Heart left ventricle (tissue), 16 donors: ENCODE measurements around the gene LRRC40. TPM values are rescaled to one million over a fixed set of nuclear protein-coding genes. Genes with fewer than 3 reads are reported as not detected.

Source experiments
- ATAC-seq, 4 donors: fragments of 200-7000 bp; cut with Tn5 transposase; one replicate each; pipeline ENCODE4 v1.9.1; 2020 to 2022; ENCODE audit warnings: moderate library complexity in 4 of 4, mild to moderate bottlenecking in 3 of 4, moderate number of reproducible peaks in 1 of 4
- DNase-seq, 5 donors: peaks; one replicate each; pipeline ENCODE4 v3.0.0-alpha.2; 2020
- H3K27ac ChIP-seq, 12 donors: fragments of 200-600 bp; sonication (generic) in 4 of 12; one replicate each; pipeline versions ENCODE4 v1.5.0 to v1.8.0; 2016 to 2022; ENCODE audit warnings: mild to moderate bottlenecking in 2 of 12
- H3K27me3 ChIP-seq, 9 donors: fragments of 200-600 bp; sonication (generic) in 2 of 9; one replicate each; pipeline versions ENCODE4 v1.5.1 to v1.8.0; 2016 to 2022; ENCODE audit warnings: mild to moderate bottlenecking in 3 of 9
- H3K36me3 ChIP-seq, 9 donors: fragments of 200-600 bp; sonication (generic) in 2 of 9; one replicate each; pipeline versions ENCODE4 v1.5.0 to v1.8.0; 2018 to 2022; ENCODE audit warnings: mild to moderate bottlenecking in 2 of 9
- H3K4me1 ChIP-seq, 12 donors: fragments of 200-600 bp; sonication (generic) in 4 of 12; one replicate each; pipeline versions ENCODE4 v1.5.0 to v1.8.0; 2016 to 2022; ENCODE audit warnings: mild to moderate bottlenecking in 3 of 12
- H3K4me3 ChIP-seq, 12 donors: fragments of 200-600 bp; sonication (generic) in 4 of 12; one replicate each; pipeline versions ENCODE4 v1.5.0 to v1.8.0; 2017 to 2022; ENCODE audit warnings: mild to moderate bottlenecking in 9 of 12, moderate library complexity in 4 of 12
- H3K9me3 ChIP-seq, 12 donors: fragments of 200-600 bp; sonication (generic) in 4 of 12; one replicate each; pipeline versions ENCODE4 v1.5.0 to v1.8.0; 2016 to 2022; ENCODE audit warnings: mild to moderate bottlenecking in 1 of 12
- CTCF ChIP-seq, 12 donors: fragments of 200-600 bp; sonication (generic) in 4 of 12; IDR thresholded peaks; one replicate each; pipeline versions ENCODE4 v1.5.0 to v1.8.0; 2018 to 2022; ENCODE audit warnings: antibody characterized with exemption in 12 of 12, mild to moderate bottlenecking in 5 of 12
- POLR2A ChIP-seq, 2 donors: fragments of 450-650 bp; IDR thresholded peaks; one replicate each; pipeline ENCODE4 v1.6.1; 2017; ENCODE audit warnings: antibody characterized with exemption in 2 of 2, mild to moderate bottlenecking in 2 of 2, moderate library complexity in 2 of 2
- WGBS, 4 donors: extraction: QIAGEN DNeasy Blood & Tissue Kit in 2 of 4; methylation state at CpG; one replicate each; pipeline versions ENCODE4 v1.1.5 to v1.1.7; 2013 to 2018; 5-methylcytosine and 5-hydroxymethylcytosine counted together
- intact Hi-C, 10 donors: fragments of 100-400 bp; cut with DNase I; formaldehyde crosslinking; loops; one replicate each; pipeline versions ENCODE4 v1.11.1 to v1.14.2; 2022
- polyA plus RNA-seq, 2 donors: library from polyadenylated mRNA; stranded (reverse); fragments of 200-250 nt; gene quantifications; one replicate each; pipeline ENCODE4 v1.2.3, GENCODE V29; 2013
- total RNA-seq, 9 donors: library from RNA; depleted of rRNA in 2 of 9; stranded (reverse); fragments of >200 nt in 2 of 9; fragmentation: NEBNext Ultra II Directional in 3 of 9; extraction: Animal tissue kit (Norgen Biotek cat#: 25700) in 3 of 9; gene quantifications; one replicate each; pipeline versions ENCODE4 v1.1.0 to v1.2.4, GENCODE V29; 2016 to 2023
- donor health status: ischemic (EF 13 %, LVEDD 7.1; RV severe dilation, severe dysfunction).
- donor health status: healthy with polysubstance abuse.
- donor health status: DM: no; HTN: yes; CAD: no.
- donor health status: DM: no; HTN: no; CAD: no.
- donor health status: ischemic (EF 25% LVEDD 6.9; RV normal size, moderate dysfunction).
- donor health status: ischemic (EF 25% LVEDD 5.7; RV mildly dilated, moderate dysfunction).
- donor health status: healthy.
- donor health status: DM: yes; HTN: yes; CAD: no.
- donor health status: ischemic (EF 35%, LVEDD 5.7; RV mildly dilated, moderate dysfunction).
- donor health status: nonischemic (EF 11% LVEDD 7.7; RV severe dilation, severe dysfunction).
- donor health status: DM: yes; HTN: yes; CAD: no.
- donor health status: PGD.
- donor health status: ischemic (EF 29% LVEDD 5.4; RV normal size, mild dysfunction).
- donor health status: nonischemic (EF 23%, LVEDD 6.1; RV moderate dilation, normal function).

LRRC40 gene
- total and polyA plus RNA-seq, 11 donors = 6.7 to 13.0 (median 10.9) TPM

- no peak for DNase-seq
- peaks cover 0 to 9% (median 0%) of the 10 kb centered on the region in 12 donors for H3K4me1 ChIP-seq
- no peaks in the 10 kb centered on the region for H3K27me3 ChIP-seq
- intact Hi-C loops = no loop called here
- H3K4me3 ChIP-seq = no peak overlapping the region
- TF ChIP-seq CTCF (IDR thresholded peaks at IDR 0.05) (no peak), POLR2A (IDR thresholded peaks at IDR 0.05) (no peak)
- H3K36me3 ChIP-seq = peaks cover 0 to 39% (median 24%) of the 10 kb centered on the region in 9 donors
- no peak for ATAC-seq
- no peak overlapping the region for H3K27ac ChIP-seq
- H3K9me3 ChIP-seq = no peaks in the 10 kb centered on the region
Measured at GRCh38 chr1:70168283-70168682, 37.1 kb downstream of the LRRC40 start.

DNA sequence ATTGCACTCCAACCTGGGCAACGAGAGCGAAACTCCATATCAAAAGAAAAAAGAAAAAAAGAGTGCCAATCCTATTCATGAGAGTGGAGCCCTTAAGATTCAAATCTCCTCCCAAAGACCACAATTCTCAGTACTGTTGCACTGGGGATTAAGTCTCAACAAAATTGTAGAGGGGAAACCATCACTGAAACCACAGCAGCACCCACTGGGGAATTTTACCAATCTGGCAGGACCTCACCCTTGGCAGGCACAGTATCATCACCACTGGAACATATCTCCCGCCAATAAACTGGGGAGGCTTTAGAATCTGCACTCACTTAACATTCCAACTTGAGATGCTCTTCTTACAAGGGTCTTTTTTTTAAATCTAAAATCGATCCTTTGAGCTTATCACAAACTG lies 41.0 kb downstream of the LRRC40 start:
- Histone ChIP-seq H3K27ac (no peak overlapping the region), H3K9me3 (no peaks in the 10 kb centered on the region), H3K36me3 (peaks cover 0 to 40% (median 12%) of the 10 kb centered on the region in 9 donors), H3K4me3 (no peak overlapping the region), H3K4me1 (peaks cover 0 to 7% (median 0%) of the 10 kb centered on the region in 12 donors), H3K27me3 (no peaks in the 10 kb centered on the region)
- intact Hi-C loops = no loop called here
- no peak for DNase-seq
- no peak for ATAC-seq
- WGBS, 4 donors = 77 to 82% (median 80%) methylated on average over 4 of the region's 4 CpGs
- TF ChIP-seq POLR2A (IDR thresholded peaks at IDR 0.05) (no peak), CTCF (IDR thresholded peaks at IDR 0.05) (no peak)

DNA sequence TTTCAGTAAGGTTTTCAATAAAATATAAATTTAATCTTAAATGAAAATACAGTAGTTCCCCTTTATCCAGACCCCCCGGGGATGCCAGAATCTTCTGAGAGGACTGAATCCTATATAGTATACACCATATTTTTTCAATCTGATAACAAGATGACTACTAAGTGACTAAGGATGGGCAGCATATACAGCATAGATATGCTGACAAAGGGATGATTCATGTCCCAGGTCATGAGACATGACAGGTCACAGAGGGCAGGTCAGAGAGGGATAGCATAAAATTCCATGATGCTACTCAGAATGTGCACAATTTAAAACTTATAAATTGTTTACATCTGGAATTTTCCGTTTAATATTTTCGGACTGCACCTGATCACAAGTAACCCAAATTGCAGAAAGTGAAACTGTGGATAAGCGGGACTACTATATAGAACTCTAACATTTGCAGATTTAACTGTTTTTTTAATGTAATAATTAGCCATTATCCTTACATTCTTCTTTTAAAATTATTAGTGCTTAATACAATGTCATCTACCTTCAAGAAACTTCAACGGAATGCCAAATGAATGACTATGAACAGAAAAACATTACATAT lies 48.8 kb downstream of the LRRC40 start:
- no peaks in the 10 kb centered on the region for H3K4me1 ChIP-seq
- no peaks in the 10 kb centered on the region for H3K27me3 ChIP-seq
- intact Hi-C loops = no loop called here
- no peak for ATAC-seq
- peaks cover 0 to 73% (median 11%) of the 10 kb centered on the region in 9 donors for H3K36me3 ChIP-seq
- H3K4me3 ChIP-seq = no peak overlapping the region
- TF ChIP-seq CTCF (IDR thresholded peaks at IDR 0.05) (no peak), POLR2A (IDR thresholded peaks at IDR 0.05) (no peak)
- no peaks in the 10 kb centered on the region for H3K9me3 ChIP-seq
- 95 to 98% (median 95%) methylated on average over 5 of the region's 5 CpGs for WGBS, 4 donors
- no peak for DNase-seq
- no peak overlapping the region for H3K27ac ChIP-seq

GRCh38 chr1:70153739-70154138 lies 51.6 kb downstream of the LRRC40 start:
- Histone ChIP-seq H3K4me1 (no peaks in the 10 kb centered on the region), H3K36me3 (peaks cover 0 to 85% (median 10%) of the 10 kb centered on the region in 9 donors), H3K27me3 (no peaks in the 10 kb centered on the region), H3K4me3 (no peak overlapping the region), H3K9me3 (no peaks in the 10 kb centered on the region), H3K27ac (no peak overlapping the region)
- DNase-seq (no peak), ATAC-seq (no peak)
- TF ChIP-seq POLR2A (IDR thresholded peaks at IDR 0.05) (no peak), CTCF (IDR thresholded peaks at IDR 0.05) (no peak)
- intact Hi-C loops = no loop called here
- WGBS, 4 donors = 93 to 95% (median 95%) methylated on average over 3 of the region's 3 CpGs
